ENCODE measurements around the gene BRICD5.

BRICD5 gene

GRCh38 chr16:2213817-2214718, 3.4 kb upstream of the BRICD5 start:
- peak overlapping the region; percentile 88 for H3K4me3 Mint-ChIP-seq
- H3K36me3 Mint-ChIP-seq (ENCODE audit: low read depth) = peaks cover 42% of the 10 kb centered on the region
- DNase-seq = no peak
- H3K27ac Mint-ChIP-seq = peak overlapping the region; percentile 72
- no peaks in the 10 kb centered on the region for H3K27me3 Mint-ChIP-seq
- H3K4me1 Mint-ChIP-seq (ENCODE audit: low read depth) = peaks cover 26% of the 10 kb centered on the region
- no peaks in the 10 kb centered on the region for H3K9me3 Mint-ChIP-seq

- no peaks in the 10 kb centered on the region for H3K9me3 Mint-ChIP-seq
- DNase-seq = no peak
- H3K27me3 Mint-ChIP-seq = no peaks in the 10 kb centered on the region
- H3K4me3 Mint-ChIP-seq = peak overlapping the region; percentile 88
- H3K27ac Mint-ChIP-seq = peak overlapping the region; percentile 72
- peaks cover 28% of the 10 kb centered on the region for H3K4me1 Mint-ChIP-seq (ENCODE audit: low read depth)
- H3K36me3 Mint-ChIP-seq (ENCODE audit: low read depth) = peaks cover 56% of the 10 kb centered on the region
Observed at GRCh38 chr16:2212362-2213324, 2.0 kb upstream of the BRICD5 start.

GRCh38 chr16:2211923-2212347, 1.3 kb upstream of the BRICD5 start:
- H3K36me3 Mint-ChIP-seq (ENCODE audit: low read depth) = peaks cover 63% of the 10 kb centered on the region
- H3K27me3 Mint-ChIP-seq = no peaks in the 10 kb centered on the region
- H3K4me3 Mint-ChIP-seq = peak overlapping the region; percentile 88
- peak overlapping the region; percentile 47 for H3K27ac Mint-ChIP-seq
- DNase-seq = no peak
- H3K4me1 Mint-ChIP-seq (ENCODE audit: low read depth) = peaks cover 34% of the 10 kb centered on the region
- H3K9me3 Mint-ChIP-seq = no peaks in the 10 kb centered on the region

GRCh38 chr16:2210009-2210332, 692 bp downstream of the BRICD5 start:
- H3K4me1 Mint-ChIP-seq (ENCODE audit: low read depth) = peaks cover 37% of the 10 kb centered on the region
- H3K9me3 Mint-ChIP-seq = no peaks in the 10 kb centered on the region
- DNase-seq = no peak
- no peaks in the 10 kb centered on the region for H3K27me3 Mint-ChIP-seq
- H3K36me3 Mint-ChIP-seq (ENCODE audit: low read depth) = peaks cover 70% of the 10 kb centered on the region
- no peak overlapping the region for H3K27ac Mint-ChIP-seq
- H3K4me3 Mint-ChIP-seq = no peak overlapping the region

GRCh38 chr16:2209258-2210008, 1.2 kb downstream of the BRICD5 start:
- Mint-ChIP-seq H3K4me3 (no peak overlapping the region), H3K9me3 (no peaks in the 10 kb centered on the region), H3K4me1 (ENCODE audit: low read depth) (peaks cover 41% of the 10 kb centered on the region), H3K27me3 (no peaks in the 10 kb centered on the region), H3K36me3 (ENCODE audit: low read depth) (peaks cover 70% of the 10 kb centered on the region), H3K27ac (no peak overlapping the region)
- no peak for DNase-seq

GRCh38 chr16:2208772-2209171, 1.9 kb downstream of the BRICD5 start:
- H3K4me1 Mint-ChIP-seq (ENCODE audit: low read depth) = peaks cover 43% of the 10 kb centered on the region
- H3K36me3 Mint-ChIP-seq (ENCODE audit: low read depth) = peaks cover 70% of the 10 kb centered on the region
- H3K27ac Mint-ChIP-seq = no peak overlapping the region

GRCh38 chr16:2208308-2208707, 2.4 kb downstream of the BRICD5 start:
- no peaks in the 10 kb centered on the region for H3K27me3 Mint-ChIP-seq
- peaks cover 42% of the 10 kb centered on the region for H3K4me1 Mint-ChIP-seq (ENCODE audit: low read depth)
- H3K36me3 Mint-ChIP-seq (ENCODE audit: low read depth) = peaks cover 66% of the 10 kb centered on the region
- no peak overlapping the region for H3K27ac Mint-ChIP-seq
- H3K9me3 Mint-ChIP-seq = no peaks in the 10 kb centered on the region
- no peak for DNase-seq
- peak overlapping the region; percentile 91 for H3K4me3 Mint-ChIP-seq

More at GRCh38 chr16:2208772-2209171, 1.9 kb downstream of the BRICD5 start:
- Mint-ChIP-seq H3K4me3 (no peak overlapping the region), H3K27me3 (no peaks in the 10 kb centered on the region), H3K9me3 (no peaks in the 10 kb centered on the region)
- DNase-seq = no peak

GRCh38 chr16:2207872-2208271, 2.8 kb downstream of the BRICD5 start:
- peak overlapping the region; percentile 78 for H3K27ac Mint-ChIP-seq
- no peaks in the 10 kb centered on the region for H3K9me3 Mint-ChIP-seq
- no peak for DNase-seq
- H3K36me3 Mint-ChIP-seq (ENCODE audit: low read depth) = peaks cover 61% of the 10 kb centered on the region
- no peaks in the 10 kb centered on the region for H3K27me3 Mint-ChIP-seq
- H3K4me1 Mint-ChIP-seq (ENCODE audit: low read depth) = peaks cover 38% of the 10 kb centered on the region
- peak overlapping the region; percentile 91 for H3K4me3 Mint-ChIP-seq

- Mint-ChIP-seq H3K27ac (peak overlapping the region; percentile 91), H3K9me3 (no peaks in the 10 kb centered on the region), H3K27me3 (no peaks in the 10 kb centered on the region), H3K36me3 (ENCODE audit: low read depth) (peaks cover 52% of the 10 kb centered on the region), H3K4me3 (peak overlapping the region; percentile 91), H3K4me1 (ENCODE audit: low read depth) (peaks cover 30% of the 10 kb centered on the region)
- no peak for DNase-seq
Observed at GRCh38 chr16:2206780-2207433, 3.8 kb downstream of the BRICD5 start.

GRCh38 chr16:2206420-2206779, 4.3 kb downstream of the BRICD5 start:
- Mint-ChIP-seq H3K36me3 (ENCODE audit: low read depth) (peaks cover 47% of the 10 kb centered on the region), H3K4me3 (peak overlapping the region; percentile 91), H3K27ac (peak overlapping the region; percentile 91), H3K27me3 (no peaks in the 10 kb centered on the region), H3K9me3 (no peaks in the 10 kb centered on the region), H3K4me1 (ENCODE audit: low read depth) (peaks cover 27% of the 10 kb centered on the region)
- no peak for DNase-seq

GRCh38 chr16:2205967-2206313, 4.7 kb downstream of the BRICD5 start:
- Mint-ChIP-seq H3K27me3 (no peaks in the 10 kb centered on the region), H3K4me3 (peak overlapping the region; percentile 91)

GRCh38 chr16:2205104-2205966, 5.3 kb downstream of the BRICD5 start, which contains the start of gene MLST8:
Gene MLST8, plus strand, starts transcription at chr16:2205454. Its CDS starts 632 bp downstream, at chr16:2206086.
- H3K36me3 Mint-ChIP-seq (ENCODE audit: low read depth) = peaks cover 45% of the 10 kb centered on the region
- peak within 1 kb of the TSS; percentile 91 for H3K4me3 Mint-ChIP-seq
- no peaks in the 10 kb centered on the region for H3K9me3 Mint-ChIP-seq
- H3K27me3 Mint-ChIP-seq = no peaks in the 10 kb centered on the region
- peak within 1 kb of the TSS; percentile 91 for H3K27ac Mint-ChIP-seq
- peaks cover 27% of the 10 kb centered on the region for H3K4me1 Mint-ChIP-seq (ENCODE audit: low read depth)
- DNase-seq = peak; percentile 95

More at GRCh38 chr16:2205967-2206313, 4.7 kb downstream of the BRICD5 start:
- Mint-ChIP-seq H3K36me3 (ENCODE audit: low read depth) (peaks cover 46% of the 10 kb centered on the region), H3K9me3 (no peaks in the 10 kb centered on the region), H3K27ac (peak overlapping the region; percentile 91), H3K4me1 (ENCODE audit: low read depth) (peaks cover 27% of the 10 kb centered on the region)
- DNase-seq = no peak

All from activated T-cell treated with anti-CD3 and anti-CD28 coated beads, Interleukin-2, amount 50 U/mL, for 24 hours (primary cell).